RKO (cell line): ENCODE measurements around the gene UBE2E2.

Experiments
- DNase-seq: peaks from one replicate; pipeline ENCODE4 v3.0.0-alpha.2; 2016; ENCODE audit warnings: low spot score

UBE2E2 gene

DNA sequence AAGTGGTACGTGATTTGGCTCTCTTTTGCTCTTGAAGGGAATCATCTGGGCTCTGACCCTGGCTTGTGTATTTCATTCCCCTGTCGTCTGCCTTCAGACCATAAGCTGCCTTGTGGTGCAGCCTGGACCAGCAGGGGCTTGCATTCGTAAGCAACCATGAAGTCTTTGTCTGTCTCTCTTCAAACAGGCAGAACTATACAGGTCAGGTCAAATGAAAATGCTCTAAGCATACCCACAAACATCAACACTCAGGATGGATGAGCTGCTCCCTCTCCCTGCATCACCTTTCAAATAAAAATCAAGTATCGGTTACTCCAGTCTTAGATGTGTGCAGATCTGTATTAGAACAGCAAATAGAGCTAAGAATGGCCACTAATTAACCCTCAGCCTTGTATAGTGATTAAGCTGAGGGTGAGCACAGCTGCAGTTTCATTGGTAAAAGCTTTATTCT lies 334.0 kb downstream of the UBE2E2 start:
- DNase-seq: no peak

DNA sequence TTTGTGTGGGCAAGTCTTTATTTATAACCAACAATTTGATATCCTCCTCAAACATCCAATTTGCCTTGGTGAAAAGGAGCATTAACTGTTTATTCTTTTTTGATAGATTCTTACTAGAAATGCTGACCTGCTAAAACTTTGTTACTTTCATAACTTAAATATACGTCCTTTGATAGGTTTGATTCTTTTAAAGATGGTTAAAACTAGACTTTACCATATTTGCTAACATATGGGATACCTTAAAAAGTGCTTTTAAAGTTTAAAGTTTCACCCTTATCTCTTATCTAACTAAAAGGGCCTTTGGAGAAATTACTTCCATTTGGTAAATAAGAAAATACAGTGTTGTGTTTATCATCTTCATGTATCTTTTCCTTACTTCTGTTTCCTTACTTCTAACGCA lies 336.1 kb downstream of the UBE2E2 start:
- no peak for DNase-seq

DNA sequence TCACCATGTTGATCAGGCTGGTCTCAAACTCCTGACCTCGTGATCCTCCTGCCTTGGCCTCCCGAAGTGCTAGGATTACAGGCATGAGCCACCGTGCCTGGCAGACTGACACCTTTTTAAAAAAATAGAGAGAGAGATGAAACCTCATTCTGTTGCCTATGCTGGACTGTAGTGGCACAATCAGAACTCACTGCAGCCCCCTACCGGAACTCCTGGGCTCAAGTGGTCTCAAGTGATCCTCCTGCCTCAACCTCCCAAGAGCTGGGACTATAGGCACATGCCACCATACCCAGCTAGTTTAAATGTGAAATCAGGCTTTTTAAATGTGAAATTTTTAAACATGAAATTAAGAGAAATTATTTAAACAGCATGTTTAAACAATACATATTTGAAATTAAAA lies 337.5 kb downstream of the UBE2E2 start:
- DNase-seq: no peak

DNA sequence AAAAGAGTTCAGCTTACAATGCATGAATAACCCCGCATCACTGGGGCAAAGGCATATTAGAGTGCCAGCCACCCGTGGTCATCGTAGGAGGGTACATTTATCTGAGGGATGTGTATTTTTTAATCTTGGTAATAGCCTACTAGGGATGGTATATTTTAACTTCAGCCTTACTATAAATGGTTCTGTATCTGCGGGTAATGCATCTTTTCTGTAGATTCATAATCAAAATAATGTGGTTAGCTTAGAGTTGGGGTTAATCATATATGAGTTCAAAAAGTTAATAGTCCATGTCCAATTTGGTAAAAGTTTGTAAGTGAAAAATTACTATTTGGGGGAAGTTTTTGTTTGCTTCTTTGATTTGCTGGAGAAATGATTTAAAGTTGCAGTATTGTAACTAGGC lies 339.0 kb downstream of the UBE2E2 start:
- DNase-seq: no peak

DNA sequence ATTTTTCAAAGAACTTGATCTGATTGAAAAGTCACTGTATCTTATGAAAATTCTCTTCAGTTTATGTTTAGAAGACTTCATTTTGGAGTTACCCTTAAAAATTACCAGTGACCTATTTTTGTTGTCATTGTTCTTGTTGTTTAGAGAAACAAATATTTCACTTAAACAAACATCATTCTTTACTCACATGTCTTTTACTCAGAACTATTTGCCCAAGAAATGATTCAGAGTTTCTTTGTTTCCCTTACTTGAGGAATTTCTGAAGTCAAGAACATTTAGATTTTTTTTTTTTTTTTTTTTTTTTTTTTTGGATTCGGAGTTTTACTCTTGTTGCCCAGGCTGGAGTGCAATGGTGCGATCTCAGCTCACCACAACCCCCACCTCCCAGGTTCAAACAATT lies 343.1 kb downstream of the UBE2E2 start:
- DNase-seq: no peak

DNA sequence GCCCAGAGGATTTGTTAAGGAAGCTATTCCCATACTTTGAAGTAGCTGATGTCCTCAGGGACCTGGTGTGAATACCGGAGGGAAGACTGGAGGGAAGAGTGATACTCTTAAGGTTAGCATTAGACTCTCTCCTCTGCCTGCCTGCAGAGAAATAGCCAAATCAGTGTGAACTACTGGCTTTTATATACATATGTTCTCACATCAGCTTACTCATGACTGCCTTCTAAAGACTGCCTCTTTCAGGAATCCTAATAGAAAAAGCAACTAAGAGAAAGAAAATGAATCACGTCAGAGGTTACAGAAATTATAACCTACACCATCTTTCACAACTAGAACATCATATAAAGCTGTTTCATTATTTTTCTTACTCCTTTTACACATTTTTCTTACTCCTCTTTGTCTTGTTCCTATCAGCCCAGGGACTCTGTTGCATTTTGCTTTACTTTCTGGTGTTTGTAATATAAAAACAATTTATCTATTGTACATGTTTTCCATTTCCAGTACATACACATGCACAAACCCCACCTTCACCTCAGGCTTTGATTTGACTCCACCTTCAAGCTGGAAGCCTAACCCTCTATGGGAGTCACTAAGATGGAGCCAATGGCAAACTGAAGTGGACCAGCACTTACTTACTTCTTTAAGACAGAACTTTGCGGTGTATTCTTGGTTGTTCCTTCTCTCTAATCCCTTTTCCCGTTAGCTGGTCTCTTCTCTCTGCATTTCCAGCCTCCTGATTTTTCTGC lies 345.0 kb downstream of the UBE2E2 start:
- DNase-seq: no peak

DNA sequence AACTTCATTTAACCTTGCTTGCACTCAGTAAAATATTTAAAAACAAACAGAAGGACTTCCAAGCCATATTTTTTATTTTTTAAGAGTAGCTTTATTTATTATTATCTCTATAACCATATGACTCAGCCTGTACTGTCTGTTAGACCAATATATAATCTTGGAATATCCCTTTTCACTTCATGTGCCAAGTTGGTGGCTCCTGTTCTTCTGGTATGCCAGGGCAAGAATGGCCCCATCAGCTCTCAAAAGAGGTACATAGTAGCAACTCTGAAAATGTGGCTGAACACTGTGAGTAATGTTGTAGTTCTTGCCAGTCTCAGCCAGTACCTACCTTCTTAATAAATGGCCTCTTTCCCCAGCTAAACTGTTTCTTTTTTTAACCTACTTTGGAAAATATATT lies 345.6 kb downstream of the UBE2E2 start:
- DNase-seq: no peak

DNA sequence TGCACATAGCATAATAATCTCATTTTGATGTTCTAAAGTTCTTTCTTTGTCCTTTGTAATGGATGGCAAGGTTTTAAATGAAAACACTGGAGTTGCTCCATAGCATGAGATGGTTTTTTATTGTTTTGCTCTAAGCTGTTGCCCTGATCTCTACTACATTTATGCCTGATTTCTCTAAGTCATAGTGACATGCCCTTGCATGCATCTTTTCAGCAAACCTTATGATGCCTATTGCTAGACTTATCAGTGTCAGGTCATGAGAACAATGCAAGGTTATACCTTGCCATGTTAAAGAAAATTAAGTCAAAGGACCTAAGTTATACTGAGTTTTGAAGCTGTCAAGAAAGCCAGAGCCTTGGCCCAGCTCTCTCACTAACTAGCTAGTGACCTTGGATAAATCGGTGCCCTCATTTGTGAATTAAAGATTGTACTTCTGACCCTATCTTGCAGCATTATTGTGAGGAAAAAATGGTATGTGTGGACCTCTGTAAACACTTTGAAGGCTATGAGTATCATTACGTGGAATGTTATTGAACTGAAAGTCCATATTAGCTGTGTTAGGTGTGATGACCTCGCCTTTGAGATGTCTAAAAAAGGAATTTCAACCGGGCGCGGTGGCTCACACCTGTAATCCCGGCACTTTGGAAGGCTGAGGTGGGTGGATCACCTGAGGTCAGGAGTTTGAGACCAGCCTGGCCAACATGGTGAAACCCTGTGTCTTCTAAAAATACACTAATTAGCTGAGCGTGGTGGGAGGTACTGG lies 346.2 kb downstream of the UBE2E2 start:
- DNase-seq: no peak

DNA sequence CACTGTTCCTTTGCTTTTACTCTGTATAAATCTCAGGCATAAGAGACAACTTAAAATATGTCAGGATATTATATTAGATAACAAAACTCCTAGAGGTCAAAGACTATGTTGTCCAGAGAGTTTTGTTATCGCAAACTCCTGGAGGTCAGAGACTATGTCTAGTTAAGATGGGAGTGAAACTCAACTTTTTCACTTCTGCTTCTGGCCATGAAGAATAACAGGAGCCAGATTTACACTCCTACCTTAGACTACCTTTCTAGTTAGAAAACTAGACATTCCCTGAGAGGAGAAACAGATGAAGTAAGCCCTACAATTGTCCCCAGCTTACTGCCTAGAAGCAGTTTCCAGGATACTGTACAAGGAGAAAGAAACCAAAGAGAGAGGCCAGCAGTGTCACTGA lies 347.3 kb downstream of the UBE2E2 start:
- DNase-seq: no peak

DNA sequence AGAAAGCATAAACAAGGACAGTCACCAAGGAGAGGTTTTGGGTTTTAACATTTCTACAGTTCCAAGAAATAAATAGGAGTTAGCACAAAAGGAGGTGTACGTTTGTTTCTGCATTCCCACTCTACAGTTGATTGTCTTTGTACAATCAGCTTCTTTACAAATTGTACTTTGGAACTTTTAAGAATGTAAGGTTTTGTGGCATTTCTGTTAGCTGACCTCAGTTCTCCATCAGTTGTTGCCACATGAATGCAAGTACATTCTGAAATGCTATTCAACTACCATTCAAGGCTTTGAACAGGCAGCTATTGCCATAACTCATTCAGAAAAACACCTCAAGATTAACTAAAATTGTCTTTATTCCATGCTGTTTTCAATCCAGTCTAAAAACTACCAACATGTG lies 349.4 kb downstream of the UBE2E2 start:
- no peak for DNase-seq

DNA sequence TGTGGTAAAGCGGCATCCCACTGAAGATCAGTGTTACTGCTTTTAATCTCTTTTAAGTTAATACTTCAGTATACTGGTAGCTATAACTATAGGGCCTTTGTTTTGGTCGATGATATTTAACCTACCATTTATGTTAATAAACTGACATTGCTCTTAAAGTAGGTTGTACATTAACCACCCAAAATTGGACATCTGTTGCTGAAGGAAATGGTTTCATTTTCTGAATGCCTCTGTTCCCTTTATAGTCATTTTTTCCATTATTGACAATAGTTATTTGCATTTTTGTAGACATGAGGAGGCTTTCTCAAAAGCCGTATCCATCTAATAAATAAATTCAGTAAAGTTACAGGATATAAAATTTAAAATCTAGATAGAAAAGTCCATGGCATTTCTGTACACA lies 350.2 kb downstream of the UBE2E2 start:
- no peak for DNase-seq

DNA sequence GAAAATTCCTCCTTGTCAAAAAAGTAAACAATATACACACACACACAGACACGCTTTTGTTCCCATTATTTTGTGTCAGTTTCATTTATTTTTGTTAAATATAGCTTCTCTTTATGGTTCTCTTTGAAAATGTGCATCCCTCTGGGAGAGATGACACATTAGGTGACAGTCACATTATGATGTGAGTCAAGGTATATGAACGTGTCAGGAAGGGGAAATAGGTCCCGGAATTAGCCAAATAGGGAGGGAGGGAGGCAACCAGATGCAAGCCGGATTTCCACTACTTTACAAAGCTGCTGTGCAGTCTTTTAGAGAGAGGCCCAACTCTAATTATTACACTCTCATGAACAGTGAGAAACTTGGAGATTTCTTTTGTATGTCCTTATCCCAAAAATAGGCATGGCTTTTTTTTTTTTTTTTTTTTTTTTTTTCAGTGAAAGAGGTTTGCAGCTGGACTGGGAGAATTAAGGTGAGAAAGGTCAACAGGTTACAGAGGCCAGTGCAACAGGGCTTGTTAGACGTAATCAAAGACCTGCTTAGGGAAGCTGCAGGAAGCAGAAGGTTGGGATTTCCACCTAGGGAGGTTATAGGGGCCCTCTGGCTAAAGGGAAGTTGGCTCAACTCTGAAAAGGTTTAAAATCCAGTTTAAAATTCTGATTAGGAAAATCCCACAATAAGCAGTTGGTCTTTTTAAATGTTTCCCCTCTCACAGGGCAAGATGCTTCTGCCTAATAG lies 362.1 kb downstream of the UBE2E2 start:
- peak; percentile 18 for DNase-seq

DNA sequence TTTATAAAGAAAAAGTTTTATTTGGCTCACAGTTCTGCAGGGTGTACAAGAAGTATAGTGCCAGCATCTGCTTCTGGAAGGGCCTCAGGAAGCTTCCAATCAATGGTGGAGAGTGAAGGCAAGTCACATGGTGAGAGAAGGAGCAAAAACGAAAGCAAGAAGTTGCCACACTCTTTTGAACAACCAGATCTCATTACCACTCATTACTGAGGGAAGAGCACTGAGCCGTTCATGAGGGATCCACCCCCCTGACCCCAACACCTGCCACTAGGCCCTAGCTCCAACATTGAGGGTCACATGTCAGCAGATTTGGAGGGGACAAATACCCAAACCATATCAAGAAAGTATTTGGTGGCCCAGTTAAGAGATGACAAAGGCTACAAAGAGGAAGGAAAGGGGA lies 363.4 kb downstream of the UBE2E2 start:
- DNase-seq: no peak

DNA sequence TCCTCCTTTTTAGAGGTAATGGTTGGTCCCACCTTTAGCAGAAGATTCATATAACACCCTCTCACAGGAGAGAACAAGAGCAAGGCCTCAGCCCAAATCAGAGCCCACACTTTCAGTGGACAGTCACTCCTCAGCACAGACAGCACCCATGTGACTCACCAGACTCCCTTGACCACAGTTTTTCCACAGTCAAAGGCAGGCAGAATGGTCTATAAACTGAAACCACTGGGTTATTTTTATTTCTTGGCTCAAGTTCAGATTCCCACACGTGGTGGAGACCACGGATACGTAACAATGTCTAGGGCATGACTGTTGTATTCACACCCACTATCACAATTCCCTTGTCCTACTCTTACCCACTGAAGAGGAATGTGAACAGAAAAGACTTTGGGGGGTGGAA lies 364.8 kb downstream of the UBE2E2 start:
- peak; percentile 12 for DNase-seq

DNA sequence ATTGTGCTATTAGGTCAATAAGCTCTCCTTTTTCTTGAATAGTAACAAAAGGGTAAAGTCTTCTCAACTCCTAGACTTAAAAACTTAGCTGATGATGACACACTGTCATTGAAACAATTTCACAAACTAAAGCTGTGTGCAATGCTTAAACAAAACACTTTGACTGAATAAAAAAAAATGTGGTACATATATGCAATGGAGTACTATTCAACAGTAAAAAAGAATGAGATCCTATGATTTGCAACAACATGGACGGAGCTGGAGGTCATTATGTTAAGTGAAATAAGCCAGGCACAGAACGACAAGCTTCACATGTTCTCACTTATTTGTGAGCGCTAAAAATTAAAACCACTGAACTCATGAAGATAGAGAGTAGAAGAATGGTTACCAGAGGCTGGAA lies 370.7 kb downstream of the UBE2E2 start:
- DNase-seq: no peak

DNA sequence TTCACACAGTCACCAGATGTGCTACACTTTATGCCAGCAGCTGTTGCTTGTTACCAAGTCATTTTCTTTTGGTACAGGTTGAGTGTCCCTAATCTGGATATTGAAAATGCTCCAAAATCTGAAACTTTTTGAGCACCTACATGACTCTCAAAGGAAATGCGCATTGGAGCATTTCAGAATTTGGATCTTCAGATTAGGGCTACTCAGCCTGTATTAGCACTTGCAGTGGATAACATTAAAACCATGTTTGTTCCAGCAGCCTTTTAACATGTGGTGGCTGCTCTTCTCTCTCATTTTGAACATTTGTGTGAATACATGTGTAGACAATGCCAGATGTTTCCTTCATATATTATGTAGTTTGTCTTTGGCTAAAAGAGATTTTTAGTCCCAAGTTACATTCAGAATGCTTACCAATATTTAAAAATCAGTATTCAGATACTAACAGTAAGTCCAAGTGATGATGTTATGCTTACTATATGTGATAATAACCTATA lies 371.7 kb downstream of the UBE2E2 start:
- no peak for DNase-seq

DNA sequence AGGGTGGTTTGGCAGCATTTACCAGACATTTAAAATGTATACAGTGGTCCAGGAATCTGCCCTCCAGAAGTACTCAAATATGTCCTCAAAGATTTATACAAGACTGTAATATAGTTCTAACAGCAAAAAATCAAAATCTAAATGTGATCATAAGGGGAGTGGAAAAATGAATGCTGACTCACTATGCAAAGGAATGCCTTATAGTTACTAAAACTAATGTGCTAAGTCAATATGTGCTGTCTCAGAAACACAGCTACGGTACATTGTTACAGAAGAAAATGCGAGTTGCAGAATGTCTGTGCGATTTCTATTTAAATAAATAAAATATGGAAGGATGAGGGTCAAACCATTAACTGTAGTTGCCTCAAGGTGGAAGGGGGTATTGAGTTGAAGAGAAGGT lies 372.6 kb downstream of the UBE2E2 start:
- DNase-seq: no peak

DNA sequence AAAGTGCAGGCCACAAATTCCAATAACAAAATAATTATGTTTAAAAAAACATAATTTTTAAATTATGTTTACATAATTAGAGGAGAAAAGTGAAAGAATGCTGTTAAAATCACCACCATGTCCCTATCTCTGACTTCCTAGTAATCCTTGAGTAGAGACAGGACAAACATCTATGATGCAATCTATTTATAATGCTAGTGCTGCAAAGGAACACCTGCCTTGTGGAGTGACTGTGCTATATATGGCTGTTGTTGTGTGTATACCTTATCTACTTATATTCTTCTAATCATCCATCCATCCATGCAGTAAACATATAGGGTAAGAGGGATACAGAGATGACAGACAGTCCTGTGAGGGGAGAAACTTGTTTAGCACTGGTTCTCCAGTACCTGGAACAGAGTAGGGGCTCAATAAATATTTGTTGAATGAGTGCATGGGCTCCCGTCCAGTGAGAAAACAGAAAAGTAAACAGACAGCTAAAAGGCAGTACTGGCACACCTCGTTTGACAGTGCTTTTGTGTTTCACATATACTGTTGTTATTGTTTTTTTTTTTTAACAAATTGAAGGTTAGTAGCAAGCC lies 373.3 kb downstream of the UBE2E2 start:
- no peak for DNase-seq

DNA sequence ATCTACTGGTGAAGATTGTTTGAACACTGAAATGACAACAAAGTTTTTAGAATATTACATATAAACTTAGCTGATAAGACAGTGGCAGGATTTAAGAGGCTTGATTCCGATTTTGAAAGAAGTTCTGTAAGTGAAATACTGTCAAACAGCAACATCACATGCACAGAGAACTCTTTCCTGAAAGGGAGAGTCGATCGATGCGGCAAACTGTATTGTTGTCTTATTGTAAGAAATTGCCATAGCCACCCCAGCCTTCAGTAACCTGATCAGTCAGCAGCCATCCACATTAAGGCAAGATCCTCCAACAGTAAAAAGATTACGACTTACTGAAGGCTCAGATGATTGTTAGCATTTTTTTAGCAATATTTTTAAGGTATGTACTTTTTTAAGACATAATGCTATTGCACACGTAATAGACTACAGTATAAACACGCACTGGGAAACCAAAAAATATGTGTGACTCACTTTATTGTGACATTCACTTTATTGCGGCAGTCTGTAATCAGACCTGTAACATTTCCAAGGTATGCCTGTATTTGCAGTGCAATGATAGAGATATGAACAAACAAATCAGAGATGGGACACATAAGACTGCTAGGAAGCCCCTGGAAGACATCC lies 377.1 kb downstream of the UBE2E2 start:
- DNase-seq: no peak

DNA sequence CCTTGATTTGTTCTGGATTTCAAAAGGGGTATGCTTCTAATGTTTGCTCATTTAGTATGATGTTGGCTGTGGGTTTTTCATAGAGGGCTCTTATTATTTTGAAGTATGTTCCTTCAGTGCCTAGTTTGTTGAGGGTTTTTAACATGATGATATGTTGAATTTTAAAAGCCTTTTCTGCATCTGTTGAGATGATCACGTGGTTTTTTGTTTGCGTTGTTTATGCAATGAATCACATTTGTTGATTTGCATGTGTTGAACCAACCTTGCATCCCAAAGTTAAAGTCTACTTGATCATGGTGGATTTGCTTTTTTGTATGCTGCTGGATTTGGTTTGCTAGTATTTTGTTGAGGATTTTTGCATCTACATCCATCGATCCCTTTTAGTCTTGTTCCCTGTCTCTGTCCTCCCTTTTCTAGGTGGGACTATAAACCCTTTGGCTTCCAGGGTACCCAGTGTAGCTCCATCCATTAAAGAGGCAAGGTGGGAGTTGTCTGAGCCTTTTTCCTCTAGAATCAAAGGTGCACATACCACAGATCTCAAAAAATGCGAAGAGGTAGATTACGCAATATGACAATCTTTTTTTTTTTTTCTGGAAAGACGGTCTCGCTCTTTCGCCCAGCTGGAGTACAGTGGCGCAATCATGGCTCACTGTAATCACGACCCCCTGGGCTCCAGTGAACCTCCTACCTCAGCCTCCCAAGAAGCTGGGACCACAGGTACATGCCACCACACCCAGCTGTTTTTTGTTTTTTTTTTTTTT lies 381.0 kb downstream of the UBE2E2 start:
- no peak for DNase-seq

DNA sequence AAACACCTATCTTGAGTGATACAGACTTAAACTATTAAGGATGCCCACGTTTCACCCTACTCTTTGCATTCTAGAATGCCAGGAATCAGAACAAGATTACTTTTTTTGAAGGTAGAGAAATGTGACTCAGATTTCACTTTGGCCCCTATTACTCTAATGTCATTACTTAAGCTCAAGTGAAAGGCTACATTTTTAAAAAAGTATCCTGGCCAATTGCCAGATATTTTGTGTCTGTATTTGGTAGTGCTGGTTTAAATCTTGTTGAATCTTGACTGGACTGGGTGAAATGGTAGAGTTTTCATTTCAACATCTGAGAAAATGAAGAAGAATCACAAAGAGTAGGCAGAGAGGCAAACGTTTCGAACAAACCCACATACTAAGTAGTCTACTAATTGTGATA lies 384.4 kb downstream of the UBE2E2 start:
- DNase-seq: no peak
